Activated CD8-positive, alpha-beta memory T cell treated with anti-CD3 and anti-CD28 coated beads for 1 hour (primary cell): ENCODE results near the gene SDR39U1.

Experiments used
- DNase-seq, 2 donors: peaks; one replicate each; pipeline ENCODE4 v3.0.0-alpha.2; 2020; ENCODE audit warnings: low read depth in 1 of 2; ENCODE audit errors: extremely low read depth in 1 of 2

The SDR39U1 gene

DNA sequence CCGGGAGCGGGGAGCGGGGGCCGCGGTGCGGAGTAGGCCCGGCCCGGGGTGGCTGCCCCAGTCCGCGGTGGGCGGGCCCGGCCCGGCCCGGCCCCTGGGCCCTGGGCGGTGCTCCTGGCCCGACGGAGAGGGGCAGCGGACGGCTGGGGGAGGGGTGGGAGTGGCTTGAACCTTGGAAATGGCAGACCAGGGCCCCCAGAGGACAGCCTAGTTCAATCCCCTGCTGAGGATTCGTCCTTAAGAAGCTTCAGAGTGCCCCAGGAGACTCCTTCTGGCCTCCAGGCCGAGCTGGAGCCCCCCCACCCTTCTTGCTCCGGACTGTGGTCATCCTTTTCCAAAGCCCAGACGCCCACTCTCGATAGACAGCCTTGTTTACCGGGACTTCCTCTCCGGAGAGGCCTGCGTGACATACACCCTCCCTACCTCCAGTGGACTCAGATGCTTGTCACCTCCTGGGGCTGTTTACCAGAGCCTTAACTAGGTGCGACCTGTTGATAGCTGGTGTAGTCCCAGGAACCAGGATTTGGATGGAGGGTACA lies 12.4 kb downstream of the SDR39U1 start:
- DNase-seq, result no peak

DNA sequence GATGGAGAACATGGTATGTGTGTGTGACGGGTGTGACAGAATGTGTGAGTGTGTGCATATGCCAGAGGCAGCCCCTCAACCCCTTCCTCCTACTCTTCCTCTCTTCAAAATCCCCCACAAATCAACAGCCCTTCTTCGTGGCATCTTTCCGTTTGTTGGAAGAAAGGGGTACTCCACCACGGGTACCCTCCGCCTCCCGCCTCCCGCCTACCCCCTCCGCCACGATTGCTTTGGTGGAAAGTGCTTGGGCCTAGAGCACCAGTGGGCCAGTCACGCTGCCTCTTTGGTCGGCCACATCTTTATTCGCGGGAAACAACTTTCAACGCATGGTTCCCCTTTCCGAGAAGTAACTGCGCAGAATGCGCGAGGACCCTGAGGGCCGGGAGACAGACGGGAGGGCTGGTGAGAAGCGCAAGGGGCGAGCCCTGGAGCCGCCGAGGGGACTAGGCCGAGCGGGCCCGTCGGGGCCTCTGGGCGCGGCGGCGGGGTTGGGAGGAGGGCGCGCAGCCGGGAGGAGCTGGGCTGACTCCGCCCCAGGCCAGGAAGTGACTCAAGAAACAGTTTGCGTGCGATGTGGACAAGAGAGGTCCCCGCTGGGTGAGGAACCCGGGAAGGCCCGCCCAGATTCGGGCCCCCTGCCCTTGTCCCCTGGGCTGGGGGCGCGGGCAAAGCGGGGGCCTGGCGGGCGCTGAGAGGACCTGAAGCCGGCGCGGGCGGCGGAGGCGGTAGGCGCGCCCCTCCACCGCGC lies 13.0 kb downstream of the SDR39U1 start, which contains the start of the genes CBLN3 and KHNYN:
Gene CBLN3, minus strand, starts transcription at position 274 of the 748 bp plus-strand sequence. CDS start 614 bp downstream, outside the sequence.
Gene KHNYN, plus strand, starts transcription at position 560 of the 748 bp plus-strand sequence. CDS start 777 bp downstream, outside the sequence.
- DNase-seq, result peak; percentile 70 to 75

DNA sequence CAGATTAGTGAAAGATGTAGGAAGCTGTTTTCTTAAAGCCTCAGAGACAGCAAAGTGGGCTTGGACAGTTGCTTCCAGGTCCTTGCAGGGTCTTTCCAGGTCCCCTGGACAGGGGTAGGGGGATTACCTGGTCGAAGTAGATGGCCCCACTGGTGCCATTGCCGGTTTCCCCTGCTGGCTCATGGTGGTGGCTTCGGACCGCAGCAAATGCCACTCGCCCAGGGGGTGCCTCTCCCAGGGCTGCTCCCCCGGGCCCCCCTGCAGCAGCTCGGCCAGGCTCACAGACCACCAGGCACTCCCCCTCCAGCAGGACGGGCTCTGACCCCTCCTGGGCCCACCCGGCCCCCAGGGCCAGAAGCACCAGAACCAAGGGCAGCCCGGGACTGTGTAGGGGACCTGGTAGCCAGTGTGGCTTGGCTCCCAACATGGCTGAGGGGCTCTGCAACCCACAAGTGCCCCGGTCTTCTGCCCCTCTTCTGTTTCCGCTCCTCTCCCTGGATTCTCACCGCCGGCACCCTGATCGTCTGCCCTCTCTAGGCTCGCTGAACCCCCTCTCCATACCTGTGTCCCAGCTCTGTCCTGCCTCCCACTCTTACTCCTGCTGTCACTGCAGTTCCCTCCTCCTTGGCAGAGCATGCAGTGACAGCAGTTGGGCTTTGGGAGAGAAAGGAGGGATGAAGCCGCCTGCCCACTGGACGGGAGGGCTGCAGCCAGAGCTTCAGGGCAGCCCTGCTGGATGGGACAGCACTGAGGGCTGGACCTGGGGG lies 13.8 kb downstream of the SDR39U1 start:
- DNase-seq, result no peak

DNA sequence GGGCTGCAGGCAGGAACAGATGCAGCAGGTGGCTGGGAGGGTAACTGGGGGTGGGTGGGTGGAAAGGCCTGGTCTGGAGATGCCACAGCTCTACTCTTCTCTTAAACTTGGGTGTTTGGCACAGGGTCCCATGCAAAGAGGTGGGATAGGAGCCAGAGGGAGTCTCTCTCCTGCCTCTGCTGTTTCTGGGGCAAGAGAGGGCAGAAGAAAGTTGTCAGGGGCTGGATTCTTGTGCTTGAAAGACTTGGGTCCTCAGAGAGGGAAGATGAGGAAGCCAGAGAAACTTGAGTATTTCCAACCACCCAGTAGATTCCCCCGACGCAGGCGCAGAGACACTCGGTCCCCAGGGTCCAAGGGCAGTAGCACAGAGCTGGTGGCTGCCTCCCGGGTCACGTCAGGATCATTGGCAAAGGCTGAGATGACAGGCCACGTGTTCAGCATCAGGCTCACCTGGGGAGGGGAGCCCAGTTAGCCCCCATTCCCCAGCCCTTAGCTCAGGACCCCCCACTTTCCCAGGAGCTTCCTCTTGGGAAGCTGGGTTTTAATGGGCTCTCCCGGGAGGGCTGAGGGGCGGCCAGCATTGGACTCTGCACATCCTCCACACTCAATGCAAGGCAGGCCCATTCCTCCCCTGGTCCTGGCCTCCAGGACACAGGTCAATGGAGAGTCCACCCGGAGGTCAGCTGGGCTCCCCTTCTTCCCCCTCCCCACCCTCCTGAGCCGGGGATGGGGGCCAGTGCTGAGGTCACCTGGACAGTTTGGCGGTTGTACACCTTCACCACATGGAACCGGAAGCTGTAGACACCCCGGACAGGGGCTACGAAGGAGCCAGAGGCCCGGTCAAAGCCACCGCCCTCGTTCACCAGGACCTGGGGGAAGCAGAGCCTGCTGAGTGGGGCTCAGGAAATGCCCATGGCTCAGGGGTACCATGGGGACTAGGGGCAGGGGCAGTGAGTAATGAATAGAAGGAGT lies 14.8 kb downstream of the SDR39U1 start:
- DNase-seq, result no peak

DNA sequence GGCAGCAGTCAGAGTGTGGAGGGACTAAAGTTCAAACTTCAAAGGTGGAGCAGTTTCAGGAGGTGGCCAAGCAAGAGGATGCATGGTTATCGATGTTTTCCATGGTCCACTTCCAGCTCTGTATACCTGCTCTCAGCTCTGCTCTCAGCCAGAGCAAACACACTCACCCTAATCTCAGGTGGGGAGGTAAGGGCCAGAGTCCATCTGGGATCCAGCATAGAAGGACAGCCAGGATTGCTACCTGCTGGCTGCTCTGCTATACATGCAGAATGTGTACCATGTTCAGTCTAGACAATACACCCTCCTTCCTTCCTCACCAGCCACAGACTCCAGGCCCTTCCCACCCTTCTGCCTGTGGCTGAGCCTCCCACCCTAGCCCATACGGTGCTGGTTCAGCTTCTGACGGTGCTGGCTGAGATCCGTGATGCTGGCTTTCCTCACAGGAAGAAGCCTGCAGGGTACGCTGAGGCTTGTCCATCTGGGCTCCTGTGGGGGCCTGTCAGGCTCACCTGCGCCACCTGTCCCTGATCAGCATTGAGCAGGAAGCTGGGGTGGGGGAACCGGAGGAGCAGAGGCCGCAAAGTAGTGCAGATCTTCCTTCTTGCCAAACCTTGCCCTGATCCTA lies 15.6 kb downstream of the SDR39U1 start:
- no peak for DNase-seq

DNA sequence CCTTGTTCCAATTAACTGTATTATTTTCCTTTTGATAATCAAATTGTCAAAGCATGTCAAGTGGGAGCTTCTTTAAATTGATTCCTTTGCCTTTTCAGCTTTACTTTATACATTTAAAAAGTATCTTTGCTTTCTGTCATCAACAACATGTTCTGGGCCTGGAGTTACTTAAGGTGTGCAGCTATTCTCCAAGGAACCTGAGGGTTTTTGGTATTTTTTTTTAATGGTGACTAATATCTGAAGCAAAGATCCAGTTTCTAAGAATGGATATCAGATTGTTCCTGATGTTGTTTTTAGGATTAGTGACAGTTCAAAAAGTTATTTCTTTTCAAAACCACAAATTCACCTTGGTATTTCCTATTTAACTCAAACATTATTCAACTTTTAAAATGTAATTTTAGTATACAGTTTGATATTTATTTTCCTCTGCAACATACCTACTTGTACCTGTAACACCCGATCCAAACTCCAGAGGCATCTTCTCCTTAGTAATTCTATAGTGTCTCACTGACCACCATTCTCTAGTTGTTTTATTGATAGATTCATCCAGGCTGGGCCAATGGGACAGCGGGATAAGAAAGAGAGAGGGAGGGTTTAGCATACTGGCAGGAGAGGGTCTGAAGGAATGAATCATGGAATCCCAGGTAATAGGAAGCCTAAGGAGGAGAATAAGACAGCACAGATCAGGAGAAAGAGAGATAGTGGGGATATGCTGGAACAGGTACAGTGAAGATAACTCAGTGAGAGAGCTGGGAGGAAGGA lies 16.2 kb downstream of the SDR39U1 start:
- no peak for DNase-seq

DNA sequence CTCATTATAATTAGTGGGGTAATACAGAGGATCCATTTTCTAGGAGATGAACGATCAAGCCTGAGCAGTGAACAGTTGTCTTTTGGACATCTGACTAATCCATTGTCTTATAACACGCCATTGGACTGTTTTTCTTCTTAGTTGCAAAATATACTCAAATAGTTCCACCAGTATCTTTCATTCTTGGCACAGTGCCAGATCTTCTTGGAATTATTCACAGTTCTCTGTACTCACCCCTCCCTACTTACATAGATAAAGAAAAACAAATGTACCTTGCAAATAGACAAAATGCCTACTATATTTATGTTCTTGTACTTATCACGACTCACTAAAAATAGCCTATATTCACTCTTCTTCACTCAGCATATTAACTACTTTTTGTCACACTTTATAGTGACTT lies 16.9 kb downstream of the SDR39U1 start:
- DNase-seq, result no peak

DNA sequence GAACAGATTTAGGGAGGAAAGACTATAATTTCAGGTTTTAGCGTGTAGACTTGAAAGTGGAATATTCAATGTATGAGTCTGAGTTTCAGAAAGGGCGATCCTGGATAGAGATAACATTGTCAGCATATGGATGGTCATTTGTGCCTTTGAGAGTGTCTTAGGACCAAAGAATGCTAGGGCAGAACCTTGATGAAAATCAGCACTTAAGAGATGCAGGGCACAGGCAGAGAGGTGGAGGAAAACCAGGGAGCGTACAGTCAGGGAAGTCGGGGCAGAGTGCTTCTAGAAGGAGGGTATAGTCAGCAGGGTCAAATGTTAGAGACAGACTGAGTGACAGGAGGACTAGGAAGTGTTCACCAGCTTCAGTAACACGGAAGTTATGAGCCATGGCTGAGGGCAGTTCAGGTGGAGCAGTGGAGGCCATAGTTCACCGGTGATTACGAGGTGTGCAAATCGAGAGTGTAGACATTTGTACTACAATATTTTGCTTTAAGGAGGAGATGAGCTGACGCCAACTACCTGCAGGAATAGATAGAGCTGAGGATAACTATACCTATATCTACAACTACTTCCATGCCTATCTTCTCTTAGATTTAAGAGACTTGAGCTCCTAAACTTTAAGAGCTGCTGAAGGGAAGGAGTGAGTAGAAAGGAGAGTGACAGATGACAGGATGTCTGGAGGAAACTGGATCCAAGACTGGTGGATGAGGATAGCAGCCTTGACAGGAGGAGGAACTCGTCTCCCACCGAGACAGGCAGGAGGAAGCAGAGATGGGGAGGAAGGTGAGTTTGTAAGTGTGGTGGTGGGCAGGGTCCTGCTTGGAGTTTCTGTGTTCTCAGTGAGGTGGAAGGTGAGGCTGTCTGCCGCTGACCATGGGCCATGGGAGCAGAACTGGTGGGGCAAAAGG lies 19.6 kb downstream of the SDR39U1 start:
- no peak for DNase-seq

DNA sequence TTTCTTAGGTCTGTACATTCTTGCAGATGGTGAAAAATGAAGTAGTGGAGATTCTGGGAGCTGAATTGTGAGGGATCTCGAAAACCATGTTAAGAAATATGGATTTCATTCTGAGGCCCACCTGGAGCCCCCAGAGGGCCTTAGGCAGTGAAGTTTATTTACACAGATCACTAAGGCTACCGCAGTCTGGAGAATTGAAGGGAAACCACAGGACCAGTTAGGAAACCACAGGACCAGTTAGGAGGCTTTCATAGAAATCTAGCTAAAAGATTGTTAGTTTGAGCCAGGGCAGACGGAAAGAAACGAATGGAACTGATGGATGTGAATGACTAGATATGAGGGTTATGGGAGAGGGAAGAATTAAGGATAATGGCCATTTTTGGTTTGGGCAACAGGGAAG lies 20.3 kb downstream of the SDR39U1 start:
- DNase-seq, result no peak

DNA sequence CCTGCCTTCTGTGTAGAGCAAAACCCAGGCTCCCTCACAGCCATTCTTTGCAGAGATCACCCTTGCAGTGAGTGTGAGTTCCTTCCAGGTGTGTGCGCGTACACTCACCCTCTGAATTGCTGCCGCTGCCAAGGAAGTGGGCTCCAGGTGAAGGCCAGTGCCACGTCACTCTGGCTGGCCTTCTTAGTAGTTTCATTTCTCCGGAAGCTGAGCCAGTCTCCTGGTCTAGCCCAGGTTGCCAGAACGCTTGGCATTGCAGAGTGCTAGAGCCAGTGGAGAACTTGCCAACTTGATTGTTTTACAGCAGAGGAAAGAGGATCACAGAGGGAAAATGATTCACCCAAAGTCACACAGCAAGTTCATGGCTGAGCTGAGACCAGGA lies 24.1 kb downstream of the SDR39U1 start:
- no peak for DNase-seq

DNA sequence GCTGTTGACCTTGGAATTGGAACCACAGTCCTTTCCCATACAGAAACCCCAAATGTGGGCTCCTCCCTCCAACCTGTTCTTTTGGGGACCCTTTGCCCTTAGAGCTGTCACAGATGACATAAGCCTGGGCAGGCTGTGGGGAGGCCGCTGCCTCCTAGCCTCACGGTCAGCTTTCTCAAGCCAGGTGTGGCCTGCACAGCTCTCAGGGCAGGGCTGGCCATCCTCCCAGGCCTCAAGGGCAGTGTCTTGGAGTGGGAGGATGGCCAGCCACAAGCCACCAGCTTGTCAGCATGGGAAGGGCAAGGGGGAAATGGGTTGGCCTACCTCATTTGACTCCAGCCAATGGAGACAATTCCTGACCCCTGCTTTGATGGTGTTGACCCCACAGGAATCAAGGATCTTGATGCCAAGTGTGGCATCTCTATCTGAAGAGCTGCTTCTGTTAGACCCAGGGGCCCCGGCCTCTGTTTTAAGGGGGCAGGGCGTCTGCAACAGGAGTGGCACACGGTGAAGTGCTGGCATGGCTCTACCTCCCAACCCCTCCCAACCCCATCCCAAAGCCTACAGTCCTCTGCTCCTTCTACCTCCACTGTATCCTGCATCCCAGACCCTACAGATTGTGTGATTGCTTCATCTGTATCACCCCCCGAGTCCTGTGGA lies 24.6 kb downstream of the SDR39U1 start:
- DNase-seq, result no peak

DNA sequence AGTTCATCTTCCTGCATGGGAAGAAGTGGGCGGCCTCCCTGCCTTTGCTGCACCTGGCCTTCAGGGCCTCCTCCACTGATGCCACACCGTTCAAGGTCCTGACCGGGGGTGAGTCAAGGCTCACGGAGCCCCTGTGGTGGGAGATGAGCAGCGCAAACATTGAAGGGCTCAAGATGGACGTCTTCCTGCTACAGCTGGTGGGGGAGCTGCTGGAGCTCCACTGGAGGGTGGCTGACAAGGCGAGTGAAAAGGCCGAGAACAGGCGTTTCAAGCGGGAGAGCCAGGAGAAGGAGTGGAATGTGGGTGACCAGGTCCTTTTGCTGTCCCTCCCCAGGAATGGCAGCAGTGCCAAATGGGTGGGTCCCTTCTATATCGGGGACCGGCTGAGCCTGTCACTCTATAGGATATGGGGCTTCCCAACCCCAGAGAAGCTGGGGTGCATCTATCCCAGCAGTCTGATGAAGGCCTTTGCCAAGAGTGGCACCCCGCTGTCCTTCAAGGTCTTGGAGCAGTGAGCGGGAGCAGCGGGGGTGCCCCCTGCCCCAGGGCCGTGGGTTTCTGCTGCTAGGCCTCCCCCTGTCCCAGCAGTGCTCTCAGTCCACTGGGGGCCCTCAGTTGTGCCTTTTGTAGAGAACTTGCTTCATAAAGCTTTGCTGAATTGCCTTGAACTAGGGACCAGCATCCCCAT lies 25.5 kb downstream of the SDR39U1 start:
- no peak for DNase-seq

DNA sequence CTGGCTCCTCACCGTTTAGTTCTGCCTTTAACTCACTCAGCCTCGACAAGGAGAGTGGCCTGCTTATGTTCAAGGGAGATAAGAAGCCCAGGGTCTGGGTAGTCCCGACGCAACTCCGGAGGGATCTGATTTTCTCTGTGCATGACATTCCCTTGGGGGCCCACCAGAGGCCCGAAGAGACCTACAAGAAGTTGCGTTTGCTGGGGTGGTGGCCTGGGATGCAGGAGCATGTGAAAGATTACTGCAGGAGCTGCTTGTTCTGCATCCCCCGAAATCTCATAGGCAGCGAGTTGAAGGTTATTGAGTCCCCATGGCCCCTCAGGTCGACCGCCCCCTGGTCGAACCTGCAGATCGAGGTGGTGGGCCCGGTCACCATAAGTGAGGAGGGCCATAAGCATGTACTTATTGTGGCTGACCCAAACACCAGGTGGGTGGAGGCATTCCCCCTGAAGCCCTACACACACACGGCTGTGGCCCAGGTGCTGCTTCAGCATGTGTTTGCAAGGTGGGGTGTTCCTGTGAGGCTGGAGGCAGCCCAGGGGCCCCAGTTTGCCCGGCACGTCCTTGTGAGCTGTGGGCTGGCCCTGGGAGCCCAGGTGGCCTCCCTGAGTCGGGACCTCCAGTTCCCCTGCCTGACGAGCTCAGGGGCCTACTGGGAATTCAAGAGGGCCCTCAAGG lies 26.2 kb downstream of the SDR39U1 start:
- DNase-seq, result no peak

DNA sequence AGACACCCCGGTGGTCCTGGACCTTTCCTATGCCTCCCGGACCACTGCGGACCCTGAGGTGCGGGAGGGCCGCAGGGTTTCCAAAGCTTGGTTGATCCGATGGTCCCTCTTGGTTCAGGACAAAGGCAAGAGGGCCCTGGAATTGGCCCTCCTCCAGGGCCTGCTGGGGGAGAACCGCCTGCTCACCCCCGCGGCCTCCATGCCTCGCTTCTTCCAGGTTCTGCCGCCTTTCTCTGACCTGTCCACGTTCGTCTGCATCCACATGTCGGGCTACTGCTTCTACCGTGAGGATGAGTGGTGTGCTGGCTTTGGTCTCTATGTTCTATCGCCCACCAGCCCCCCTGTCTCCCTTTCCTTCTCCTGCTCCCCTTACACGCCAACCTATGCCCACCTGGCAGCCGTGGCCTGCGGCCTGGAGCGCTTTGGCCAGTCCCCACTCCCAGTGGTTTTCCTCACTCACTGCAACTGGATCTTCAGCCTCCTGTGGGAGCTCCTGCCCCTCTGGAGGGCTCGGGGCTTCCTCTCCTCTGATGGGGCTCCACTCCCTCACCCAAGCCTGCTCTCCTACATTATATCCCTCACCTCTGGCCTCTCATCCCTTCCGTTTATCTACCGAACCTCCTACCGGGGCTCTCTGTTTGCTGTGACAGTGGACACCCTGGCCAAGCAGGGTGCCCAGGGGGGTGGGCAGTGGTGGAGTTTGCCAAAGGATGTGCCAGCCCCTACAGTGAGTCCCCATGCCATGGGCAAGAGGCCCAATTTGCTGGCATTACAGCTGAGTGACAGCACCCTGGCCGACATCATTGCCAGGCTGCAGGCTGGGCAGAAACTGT lies 26.9 kb downstream of the SDR39U1 start:
- no peak for DNase-seq

DNA sequence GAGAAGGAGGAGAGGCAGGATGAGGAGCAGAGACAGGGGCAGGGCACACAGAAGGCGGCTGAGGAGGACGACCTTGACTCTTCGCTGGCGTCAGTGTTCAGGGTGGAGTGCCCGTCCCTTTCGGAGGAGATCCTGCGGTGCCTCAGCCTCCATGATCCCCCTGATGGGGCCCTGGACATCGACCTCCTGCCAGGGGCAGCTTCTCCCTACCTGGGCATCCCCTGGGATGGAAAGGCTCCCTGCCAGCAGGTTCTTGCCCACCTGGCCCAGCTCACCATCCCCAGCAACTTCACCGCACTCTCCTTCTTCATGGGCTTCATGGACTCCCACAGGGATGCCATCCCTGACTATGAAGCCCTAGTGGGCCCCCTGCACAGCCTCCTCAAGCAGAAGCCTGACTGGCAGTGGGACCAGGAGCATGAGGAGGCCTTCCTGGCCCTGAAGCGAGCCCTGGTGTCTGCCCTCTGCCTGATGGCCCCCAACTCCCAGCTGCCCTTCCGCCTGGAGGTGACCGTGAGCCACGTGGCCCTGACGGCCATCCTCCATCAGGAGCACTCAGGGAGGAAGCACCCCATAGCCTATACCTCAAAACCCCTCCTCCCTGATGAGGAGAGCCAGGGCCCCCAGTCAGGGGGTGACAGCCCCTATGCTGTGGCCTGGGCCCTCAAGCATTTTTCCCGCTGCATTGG lies 27.7 kb downstream of the SDR39U1 start:
- no peak for DNase-seq
